Measurements from ENCODE around the gene ATRX. TPM values are rescaled to one million over a fixed set of nuclear protein-coding genes. Genes with fewer than 3 reads are reported as not detected.
"Not testable (repeated sequence)": the region's sequence is repeated elsewhere in the genome, so short reads cannot be mapped to it uniquely, and the experiment has no call there.

ATRX gene
- total RNA-seq, 1 donor from 2014 or later, result 107 TPM

- Histone ChIP-seq H3K27ac (no peak overlapping the region), H3K4me3 (no peak overlapping the region), H3K9me3 (no peaks in the 10 kb centered on the region), H3K27me3 (no peaks in the 10 kb centered on the region), H3K4me1 (no peaks in the 10 kb centered on the region), H3K36me3 (no peaks in the 10 kb centered on the region)
- DNase-seq (ENCODE audit: extremely low spot score in 2 of 2), result no peak
- intact Hi-C loops (cut with DNase I), result no loop called here
- TF ChIP-seq POLR2A (IDR thresholded peaks at IDR 0.05), result no peak
- TF ChIP-seq, protein P1, sequence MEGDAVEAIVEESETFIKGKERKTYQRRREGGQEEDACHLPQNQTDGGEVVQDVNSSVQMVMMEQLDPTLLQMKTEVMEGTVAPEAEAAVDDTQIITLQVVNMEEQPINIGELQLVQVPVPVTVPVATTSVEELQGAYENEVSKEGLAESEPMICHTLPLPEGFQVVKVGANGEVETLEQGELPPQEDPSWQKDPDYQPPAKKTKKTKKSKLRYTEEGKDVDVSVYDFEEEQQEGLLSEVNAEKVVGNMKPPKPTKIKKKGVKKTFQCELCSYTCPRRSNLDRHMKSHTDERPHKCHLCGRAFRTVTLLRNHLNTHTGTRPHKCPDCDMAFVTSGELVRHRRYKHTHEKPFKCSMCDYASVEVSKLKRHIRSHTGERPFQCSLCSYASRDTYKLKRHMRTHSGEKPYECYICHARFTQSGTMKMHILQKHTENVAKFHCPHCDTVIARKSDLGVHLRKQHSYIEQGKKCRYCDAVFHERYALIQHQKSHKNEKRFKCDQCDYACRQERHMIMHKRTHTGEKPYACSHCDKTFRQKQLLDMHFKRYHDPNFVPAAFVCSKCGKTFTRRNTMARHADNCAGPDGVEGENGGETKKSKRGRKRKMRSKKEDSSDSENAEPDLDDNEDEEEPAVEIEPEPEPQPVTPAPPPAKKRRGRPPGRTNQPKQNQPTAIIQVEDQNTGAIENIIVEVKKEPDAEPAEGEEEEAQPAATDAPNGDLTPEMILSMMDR (IDR thresholded peaks at IDR 0.05), result no peak
- no peak for TF ChIP-seq POLR2AphosphoS5 (IDR thresholded peaks at IDR 0.05; ENCODE audit: insufficient read depth in 1 of 2, low read depth in 1 of 2)
Observed at GRCh38 chrX:77731821-77732419, 54.1 kb downstream of the ATRX start.

DNA sequence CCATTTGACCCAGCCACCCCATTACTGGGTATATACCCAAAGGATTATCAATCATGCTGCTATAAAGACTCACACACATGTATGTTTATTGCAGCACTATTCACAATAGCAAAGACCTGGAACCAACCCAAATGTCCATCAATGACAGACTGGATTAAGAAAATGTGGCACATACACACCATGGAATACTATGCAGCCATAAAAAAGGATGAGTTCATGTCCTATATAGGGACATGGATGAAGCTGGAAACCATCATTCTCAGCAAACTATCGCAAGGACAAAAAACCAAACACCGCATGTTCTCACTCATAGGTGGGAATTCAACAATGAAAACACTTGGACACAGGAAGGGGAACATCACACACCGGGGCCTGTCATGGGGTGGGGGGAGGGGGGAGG lies 59.9 kb downstream of the ATRX start:
- H3K9me3 ChIP-seq; H3K27ac ChIP-seq; H3K4me3 ChIP-seq; H3K4me1 ChIP-seq; DNase-seq (ENCODE audit: extremely low spot score in 2 of 2); intact Hi-C loops (cut with DNase I); H3K27me3 ChIP-seq; H3K36me3 ChIP-seq: not testable (repeated sequence)

GRCh38 chrX:77723681-77724080 lies 62.3 kb downstream of the ATRX start:
- H3K4me3 ChIP-seq, result no peak overlapping the region
- no peaks in the 10 kb centered on the region for H3K4me1 ChIP-seq
- H3K27me3 ChIP-seq, result no peaks in the 10 kb centered on the region
- no peak overlapping the region for H3K27ac ChIP-seq
- intact Hi-C loops (cut with DNase I), result no loop called here
- H3K36me3 ChIP-seq, result no peaks in the 10 kb centered on the region
- TF ChIP-seq POLR2A (IDR thresholded peaks at IDR 0.05) (no peak), POLR2AphosphoS5 (IDR thresholded peaks at IDR 0.05; ENCODE audit: insufficient read depth in 1 of 2, low read depth in 1 of 2) (no peak)
- TF ChIP-seq, protein P1 (IDR thresholded peaks at IDR 0.05), result no peak
- DNase-seq (ENCODE audit: extremely low spot score in 2 of 2), result no peak
- H3K9me3 ChIP-seq, result no peaks in the 10 kb centered on the region

DNA sequence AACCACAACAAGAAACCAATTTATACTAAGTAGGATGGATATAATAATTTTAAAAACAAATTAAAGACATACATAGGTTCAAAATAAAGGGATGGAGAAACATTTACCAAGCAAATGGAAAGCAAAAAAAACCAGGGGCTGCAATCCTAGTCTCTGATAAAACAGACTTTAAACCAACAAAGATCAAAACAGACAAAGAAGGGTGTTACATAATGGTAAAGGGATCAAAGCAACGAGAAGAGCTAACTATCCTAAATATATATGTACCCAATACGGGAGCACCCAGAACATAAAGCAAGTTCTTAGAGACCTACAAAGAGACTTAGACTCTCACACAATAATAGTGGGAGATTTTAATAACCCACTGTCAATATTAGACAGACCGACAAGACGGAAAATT lies 66.6 kb downstream of the ATRX start:
- DNase-seq (ENCODE audit: extremely low spot score in 2 of 2), result no peak
- Histone ChIP-seq H3K4me1 (no peaks in the 10 kb centered on the region), H3K36me3 (no peaks in the 10 kb centered on the region), H3K9me3 (no peaks in the 10 kb centered on the region), H3K4me3 (no peak overlapping the region), H3K27ac (no peak overlapping the region), H3K27me3 (no peaks in the 10 kb centered on the region)
- no peak for TF ChIP-seq POLR2AphosphoS5 (IDR thresholded peaks at IDR 0.05; ENCODE audit: insufficient read depth in 1 of 2, low read depth in 1 of 2)
- no peak for TF ChIP-seq POLR2A (IDR thresholded peaks at IDR 0.05)
- TF ChIP-seq, protein P1 (IDR thresholded peaks at IDR 0.05), result no peak
- intact Hi-C loops (cut with DNase I), result no loop called here

GRCh38 chrX:77704881-77705280 lies 81.1 kb downstream of the ATRX start:
- no peaks in the 10 kb centered on the region for H3K9me3 ChIP-seq
- no peaks in the 10 kb centered on the region for H3K4me1 ChIP-seq
- H3K27ac ChIP-seq, result no peak overlapping the region
- intact Hi-C loops (cut with DNase I), result no loop called here
- H3K36me3 ChIP-seq, result no peaks in the 10 kb centered on the region
- no peak for DNase-seq (ENCODE audit: extremely low spot score in 2 of 2)
- H3K27me3 ChIP-seq, result no peaks in the 10 kb centered on the region
- TF ChIP-seq, protein P1 (IDR thresholded peaks at IDR 0.05), result no peak
- no peak for TF ChIP-seq POLR2A (IDR thresholded peaks at IDR 0.05)
- TF ChIP-seq POLR2AphosphoS5 (IDR thresholded peaks at IDR 0.05; ENCODE audit: insufficient read depth in 1 of 2, low read depth in 1 of 2), result no peak
- no peak overlapping the region for H3K4me3 ChIP-seq
